ENCODE data around the gene ZNF511.

ZNF511 gene

DNA sequence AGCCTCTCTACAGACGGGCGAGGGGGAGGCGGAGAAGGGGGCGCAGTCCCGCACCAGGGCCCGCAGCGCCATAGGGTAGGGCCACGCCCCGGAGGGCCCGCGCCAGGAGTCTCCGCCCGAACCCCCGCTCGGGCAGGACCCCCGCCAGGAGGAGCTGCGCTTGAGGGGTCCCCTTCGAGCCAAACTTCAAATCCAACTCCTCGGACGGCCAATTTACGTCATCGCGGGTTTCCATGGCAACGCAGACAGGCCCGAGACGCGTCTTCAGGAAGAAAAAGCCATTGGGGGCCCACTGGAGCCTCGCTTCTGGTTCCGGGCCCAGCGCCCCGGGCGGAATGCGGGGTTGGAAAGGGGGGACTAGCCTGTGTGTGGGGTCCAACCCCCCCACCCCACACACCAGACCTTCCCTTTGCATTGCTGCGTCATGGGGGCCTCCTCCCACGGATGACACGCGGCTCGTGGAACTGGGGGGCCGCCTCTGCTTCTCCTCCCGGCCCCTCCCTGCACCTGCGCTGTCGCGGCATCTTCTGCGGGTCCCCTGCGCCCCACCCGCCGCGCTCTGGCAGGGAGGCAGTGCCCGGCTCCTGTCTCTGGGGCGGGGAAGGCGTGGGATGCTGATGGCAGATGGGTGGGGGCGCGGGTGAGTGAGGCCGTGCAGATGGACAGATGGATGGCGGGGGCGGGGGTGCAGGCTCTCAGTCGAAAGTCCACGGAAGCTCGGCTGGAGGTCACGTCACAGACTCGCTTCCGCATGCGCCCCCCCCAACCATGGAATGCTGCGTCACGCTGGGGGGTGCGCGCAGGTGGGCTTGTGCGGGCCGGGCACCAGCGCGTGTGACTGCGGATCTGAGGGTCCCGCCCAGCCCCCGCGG lies 26.8 kb downstream of the ZNF511 start (continued):
- TF ChIP-seq, protein P1, sequence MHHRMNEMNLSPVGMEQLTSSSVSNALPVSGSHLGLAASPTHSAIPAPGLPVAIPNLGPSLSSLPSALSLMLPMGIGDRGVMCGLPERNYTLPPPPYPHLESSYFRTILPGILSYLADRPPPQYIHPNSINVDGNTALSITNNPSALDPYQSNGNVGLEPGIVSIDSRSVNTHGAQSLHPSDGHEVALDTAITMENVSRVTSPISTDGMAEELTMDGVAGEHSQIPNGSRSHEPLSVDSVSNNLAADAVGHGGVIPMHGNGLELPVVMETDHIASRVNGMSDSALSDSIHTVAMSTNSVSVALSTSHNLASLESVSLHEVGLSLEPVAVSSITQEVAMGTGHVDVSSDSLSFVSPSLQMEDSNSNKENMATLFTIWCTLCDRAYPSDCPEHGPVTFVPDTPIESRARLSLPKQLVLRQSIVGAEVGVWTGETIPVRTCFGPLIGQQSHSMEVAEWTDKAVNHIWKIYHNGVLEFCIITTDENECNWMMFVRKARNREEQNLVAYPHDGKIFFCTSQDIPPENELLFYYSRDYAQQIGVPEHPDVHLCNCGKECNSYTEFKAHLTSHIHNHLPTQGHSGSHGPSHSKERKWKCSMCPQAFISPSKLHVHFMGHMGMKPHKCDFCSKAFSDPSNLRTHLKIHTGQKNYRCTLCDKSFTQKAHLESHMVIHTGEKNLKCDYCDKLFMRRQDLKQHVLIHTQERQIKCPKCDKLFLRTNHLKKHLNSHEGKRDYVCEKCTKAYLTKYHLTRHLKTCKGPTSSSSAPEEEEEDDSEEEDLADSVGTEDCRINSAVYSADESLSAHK (tag by site-specific recombination; IDR thresholded peaks at IDR 0.05) = no peak
- TF ChIP-seq ZNF629 (tag by site-specific recombination; IDR thresholded peaks at IDR 0.05) = peak; percentile 78
- no peak for TF ChIP-seq MEIS1 (CRISPR knock-in tag; IDR thresholded peaks at IDR 0.05; ENCODE audit: borderline replicate concordance)
- TF ChIP-seq OSR2 (tag by site-specific recombination; IDR thresholded peaks at IDR 0.05) = no peak
- peak; percentile 95 for TF ChIP-seq ZFHX2 (tag by site-specific recombination; conservative IDR thresholded peaks at IDR 0.05)
- TF ChIP-seq ZFP37 (tag by site-specific recombination; IDR thresholded peaks at IDR 0.05) = no peak
- no peak for TF ChIP-seq ZNF169 (tag by site-specific recombination; IDR thresholded peaks at IDR 0.05)
- no peak for TF ChIP-seq ZNF768 (tag by site-specific recombination; IDR thresholded peaks at IDR 0.05)
- peak; percentile 64 for TF ChIP-seq ZBTB21 (tag by site-specific recombination; IDR thresholded peaks at IDR 0.05)
- TF ChIP-seq EGR2 (tag by site-specific recombination; IDR thresholded peaks at IDR 0.05; ENCODE audit: low read depth) = peak; percentile 87
- no peak for TF ChIP-seq ZNF426 (tag by site-specific recombination; IDR thresholded peaks at IDR 0.05)
- TF ChIP-seq HOXA7 (CRISPR knock-in tag; IDR thresholded peaks at IDR 0.05; ENCODE audit: borderline replicate concordance) = no peak
- no peak for TF ChIP-seq ZNF174 (tag by site-specific recombination; IDR thresholded peaks at IDR 0.05)
- no peak for TF ChIP-seq ZNF670 (tag by site-specific recombination; IDR thresholded peaks at IDR 0.05; ENCODE audit: low read depth)
- TF ChIP-seq, protein P2, sequence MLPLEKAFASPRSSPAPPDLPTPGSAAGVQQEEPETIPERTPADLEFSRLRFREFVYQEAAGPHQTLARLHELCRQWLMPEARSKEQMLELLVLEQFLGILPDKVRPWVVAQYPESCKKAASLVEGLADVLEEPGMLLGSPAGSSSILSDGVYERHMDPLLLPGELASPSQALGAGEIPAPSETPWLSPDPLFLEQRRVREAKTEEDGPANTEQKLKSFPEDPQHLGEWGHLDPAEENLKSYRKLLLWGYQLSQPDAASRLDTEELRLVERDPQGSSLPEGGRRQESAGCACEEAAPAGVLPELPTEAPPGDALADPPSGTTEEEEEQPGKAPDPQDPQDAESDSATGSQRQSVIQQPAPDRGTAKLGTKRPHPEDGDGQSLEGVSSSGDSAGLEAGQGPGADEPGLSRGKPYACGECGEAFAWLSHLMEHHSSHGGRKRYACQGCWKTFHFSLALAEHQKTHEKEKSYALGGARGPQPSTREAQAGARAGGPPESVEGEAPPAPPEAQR (tag by site-specific recombination; IDR thresholded peaks at IDR 0.05) = no peak
- TF ChIP-seq ZNF366 (tag by site-specific recombination; conservative IDR thresholded peaks at IDR 0.05) = peak; percentile 61
- no peak for TF ChIP-seq ZNF16 (tag by site-specific recombination; IDR thresholded peaks at IDR 0.05; ENCODE audit: low read depth)
- TF ChIP-seq ZNF658 (tag by site-specific recombination; IDR thresholded peaks at IDR 0.05) = no peak
- no peak for TF ChIP-seq ZNF654 (tag by site-specific recombination; IDR thresholded peaks at IDR 0.05; ENCODE audit: low read depth)
- no peak for TF ChIP-seq SALL2 (tag by site-specific recombination; IDR thresholded peaks at IDR 0.05; ENCODE audit: borderline replicate concordance)
- TF ChIP-seq GLIS1 (tag by site-specific recombination; IDR thresholded peaks at IDR 0.05) = peak; percentile 75
- no peak for TF ChIP-seq ZNF600 (tag by site-specific recombination; IDR thresholded peaks at IDR 0.05)
- peak; percentile 83 for TF ChIP-seq KLF1 (tag by site-specific recombination; IDR thresholded peaks at IDR 0.05)
- TF ChIP-seq, protein P3, sequence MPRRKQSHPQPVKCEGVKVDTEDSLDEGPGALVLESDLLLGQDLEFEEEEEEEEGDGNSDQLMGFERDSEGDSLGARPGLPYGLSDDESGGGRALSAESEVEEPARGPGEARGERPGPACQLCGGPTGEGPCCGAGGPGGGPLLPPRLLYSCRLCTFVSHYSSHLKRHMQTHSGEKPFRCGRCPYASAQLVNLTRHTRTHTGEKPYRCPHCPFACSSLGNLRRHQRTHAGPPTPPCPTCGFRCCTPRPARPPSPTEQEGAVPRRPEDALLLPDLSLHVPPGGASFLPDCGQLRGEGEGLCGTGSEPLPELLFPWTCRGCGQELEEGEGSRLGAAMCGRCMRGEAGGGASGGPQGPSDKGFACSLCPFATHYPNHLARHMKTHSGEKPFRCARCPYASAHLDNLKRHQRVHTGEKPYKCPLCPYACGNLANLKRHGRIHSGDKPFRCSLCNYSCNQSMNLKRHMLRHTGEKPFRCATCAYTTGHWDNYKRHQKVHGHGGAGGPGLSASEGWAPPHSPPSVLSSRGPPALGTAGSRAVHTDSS (tag by site-specific recombination; IDR thresholded peaks at IDR 0.05) = no peak
- TF ChIP-seq SP7 (tag by site-specific recombination; IDR thresholded peaks at IDR 0.05) = peak; percentile 54
- peak; percentile 13; the same call in 1 of the 2 replicates for TF ChIP-seq ZBTB17 (tag by site-specific recombination; IDR thresholded peaks at IDR 0.05)
- peak; percentile 74 for TF ChIP-seq ZBTB26 (tag by site-specific recombination; optimal IDR thresholded peaks at IDR 0.05)
- no peak for TF ChIP-seq ZNF24 (tag by site-specific recombination; IDR thresholded peaks at IDR 0.05)
- no peak for TF ChIP-seq ZNF19 (tag by site-specific recombination; IDR thresholded peaks at IDR 0.05; ENCODE audit: low read depth)

All from HEK293 (cell line).